ENCODE results near the gene RTL5.

The RTL5 gene

GRCh38 chrX:72081605-72082320 is 50.0 kb downstream of the RTL5 start:
- TF ChIP-seq CTCF (IDR thresholded peaks at IDR 0.05; ENCODE audit: control insufficient read depth, insufficient read depth, low read depth, low read length, missing control alignments), result no peak
- H3K4me3 ChIP-seq (ENCODE audit: control insufficient read depth, low read depth, low read length), result no peak overlapping the region
- no peak for DNase-seq (ENCODE audit: low read depth)

- DNase-seq (ENCODE audit: low read depth), result no peak
- TF ChIP-seq CTCF (IDR thresholded peaks at IDR 0.05; ENCODE audit: control insufficient read depth, insufficient read depth, low read depth, low read length, missing control alignments), result no peak
- H3K4me3 ChIP-seq (ENCODE audit: control insufficient read depth, low read depth, low read length), result no peak overlapping the region
Observed at GRCh38 chrX:72080800-72081199, 50.9 kb downstream of the RTL5 start.

GRCh38 chrX:72080150-72080549 is 51.6 kb downstream of the RTL5 start:
- no peak overlapping the region for H3K4me3 ChIP-seq (ENCODE audit: control insufficient read depth, low read depth, low read length)
- TF ChIP-seq CTCF (IDR thresholded peaks at IDR 0.05; ENCODE audit: control insufficient read depth, insufficient read depth, low read depth, low read length, missing control alignments), result no peak
- no peak for DNase-seq (ENCODE audit: low read depth)

- no peak overlapping the region for H3K4me3 ChIP-seq (ENCODE audit: control insufficient read depth, low read depth, low read length)
- no peak for DNase-seq (ENCODE audit: low read depth)
- TF ChIP-seq CTCF (IDR thresholded peaks at IDR 0.05; ENCODE audit: control insufficient read depth, insufficient read depth, low read depth, low read length, missing control alignments), result no peak
Observed at GRCh38 chrX:72079607-72080006, 52.1 kb downstream of the RTL5 start.

GRCh38 chrX:72078411-72078810 is 53.3 kb downstream of the RTL5 start:
- no peak for TF ChIP-seq CTCF (IDR thresholded peaks at IDR 0.05; ENCODE audit: control insufficient read depth, insufficient read depth, low read depth, low read length, missing control alignments)
- no peak for DNase-seq (ENCODE audit: low read depth)
- no peak overlapping the region for H3K4me3 ChIP-seq (ENCODE audit: control insufficient read depth, low read depth, low read length)
